ENCODE results near the gene ARF1.

Gene ARF1

DNA sequence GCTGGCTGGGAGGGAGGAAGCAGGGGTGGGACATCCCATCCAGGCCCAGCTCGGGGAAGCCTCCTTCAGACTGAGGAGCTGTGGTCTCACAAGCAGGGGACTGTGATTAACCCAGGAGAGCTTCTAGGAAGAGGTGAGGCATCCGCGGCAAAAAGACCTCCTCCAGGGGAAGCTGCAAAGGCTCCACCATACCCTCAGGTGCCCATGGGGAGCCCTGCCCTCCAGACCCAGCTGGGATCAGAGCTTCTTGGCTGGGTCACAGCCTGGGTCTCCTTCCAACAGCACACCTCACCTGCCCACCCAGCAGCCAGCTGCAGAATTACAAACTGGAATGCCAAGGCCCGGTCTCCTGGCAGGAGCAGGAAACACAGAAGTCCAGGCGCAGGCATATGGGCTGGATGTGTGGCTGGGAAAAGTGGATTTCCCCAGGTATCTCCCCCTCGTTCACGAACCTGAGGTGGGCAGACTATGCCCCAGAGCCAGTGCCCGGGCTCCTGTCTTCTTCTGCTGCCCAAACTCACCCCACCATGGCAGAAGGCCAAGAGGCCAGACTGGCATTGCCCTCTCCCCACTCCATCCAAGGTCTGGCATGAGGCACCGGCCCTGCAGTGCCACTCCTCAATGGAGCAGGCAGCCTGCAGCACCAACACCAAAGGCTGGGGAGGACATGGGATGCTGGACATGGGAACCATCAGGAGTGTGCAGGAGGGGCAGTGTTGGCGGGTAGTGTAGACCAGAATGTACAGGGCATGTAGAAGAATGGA is 15.4 kb upstream of the ARF1 start:
- TF ChIP-seq, protein P1, sequence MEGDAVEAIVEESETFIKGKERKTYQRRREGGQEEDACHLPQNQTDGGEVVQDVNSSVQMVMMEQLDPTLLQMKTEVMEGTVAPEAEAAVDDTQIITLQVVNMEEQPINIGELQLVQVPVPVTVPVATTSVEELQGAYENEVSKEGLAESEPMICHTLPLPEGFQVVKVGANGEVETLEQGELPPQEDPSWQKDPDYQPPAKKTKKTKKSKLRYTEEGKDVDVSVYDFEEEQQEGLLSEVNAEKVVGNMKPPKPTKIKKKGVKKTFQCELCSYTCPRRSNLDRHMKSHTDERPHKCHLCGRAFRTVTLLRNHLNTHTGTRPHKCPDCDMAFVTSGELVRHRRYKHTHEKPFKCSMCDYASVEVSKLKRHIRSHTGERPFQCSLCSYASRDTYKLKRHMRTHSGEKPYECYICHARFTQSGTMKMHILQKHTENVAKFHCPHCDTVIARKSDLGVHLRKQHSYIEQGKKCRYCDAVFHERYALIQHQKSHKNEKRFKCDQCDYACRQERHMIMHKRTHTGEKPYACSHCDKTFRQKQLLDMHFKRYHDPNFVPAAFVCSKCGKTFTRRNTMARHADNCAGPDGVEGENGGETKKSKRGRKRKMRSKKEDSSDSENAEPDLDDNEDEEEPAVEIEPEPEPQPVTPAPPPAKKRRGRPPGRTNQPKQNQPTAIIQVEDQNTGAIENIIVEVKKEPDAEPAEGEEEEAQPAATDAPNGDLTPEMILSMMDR (IDR thresholded peaks at IDR 0.05; ENCODE audit: control insufficient read depth, insufficient read depth, low read depth, low read length, missing control alignments) = no peak
- H3K4me3 ChIP-seq (ENCODE audit: control insufficient read depth, low read depth, low read length) = no peak overlapping the region
- DNase-seq (ENCODE audit: low read depth) = no peak

DNA sequence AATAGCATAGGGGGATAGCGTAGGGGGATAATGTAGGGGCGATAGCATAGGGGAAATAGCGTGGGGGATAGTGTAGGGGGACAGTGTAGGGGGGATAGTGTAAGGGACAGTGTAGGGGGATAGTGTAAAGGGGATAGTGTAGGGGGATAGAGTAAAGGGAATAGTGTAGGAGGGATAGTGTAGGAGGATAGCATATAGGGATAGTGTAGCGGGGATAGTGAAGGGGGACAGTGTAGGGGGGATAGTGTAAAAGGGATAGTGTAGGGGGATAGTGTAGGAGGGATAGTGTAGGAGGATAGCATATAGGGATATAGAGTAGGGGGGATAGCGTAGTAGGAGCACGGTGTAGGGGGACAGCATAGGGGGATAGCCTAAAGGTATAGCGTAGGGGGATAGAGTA is 14.1 kb upstream of the ARF1 start:
- DNase-seq (ENCODE audit: low read depth) = no peak
- TF ChIP-seq, protein P1 (IDR thresholded peaks at IDR 0.05; ENCODE audit: control insufficient read depth, insufficient read depth, low read depth, low read length, missing control alignments) = no peak
- H3K4me3 ChIP-seq (ENCODE audit: control insufficient read depth, low read depth, low read length) = no peak overlapping the region

DNA sequence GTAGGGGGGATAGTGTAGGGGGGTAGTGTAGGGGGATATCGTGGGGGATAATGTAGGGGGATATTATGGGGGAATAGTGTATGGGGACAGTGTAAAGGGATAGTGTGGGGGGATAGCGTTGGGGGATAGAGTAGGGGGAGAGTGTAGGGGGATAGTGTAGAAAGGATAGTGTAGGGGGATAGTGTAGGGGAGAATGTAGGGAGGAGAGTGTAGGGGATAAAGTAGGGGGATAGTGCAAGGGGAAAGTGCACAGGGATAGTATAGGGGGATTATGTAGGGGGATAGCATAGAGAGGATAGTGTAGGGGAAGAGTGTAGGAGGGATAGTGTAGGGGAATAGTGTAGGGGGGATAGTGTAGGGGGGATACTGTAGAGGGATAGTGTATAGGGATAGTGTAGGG is 12.3 kb upstream of the ARF1 start:
- H3K4me3 ChIP-seq (ENCODE audit: control insufficient read depth, low read depth, low read length) = no peak overlapping the region
- TF ChIP-seq, protein P1 (IDR thresholded peaks at IDR 0.05; ENCODE audit: control insufficient read depth, insufficient read depth, low read depth, low read length, missing control alignments) = no peak
- no peak for DNase-seq (ENCODE audit: low read depth)

DNA sequence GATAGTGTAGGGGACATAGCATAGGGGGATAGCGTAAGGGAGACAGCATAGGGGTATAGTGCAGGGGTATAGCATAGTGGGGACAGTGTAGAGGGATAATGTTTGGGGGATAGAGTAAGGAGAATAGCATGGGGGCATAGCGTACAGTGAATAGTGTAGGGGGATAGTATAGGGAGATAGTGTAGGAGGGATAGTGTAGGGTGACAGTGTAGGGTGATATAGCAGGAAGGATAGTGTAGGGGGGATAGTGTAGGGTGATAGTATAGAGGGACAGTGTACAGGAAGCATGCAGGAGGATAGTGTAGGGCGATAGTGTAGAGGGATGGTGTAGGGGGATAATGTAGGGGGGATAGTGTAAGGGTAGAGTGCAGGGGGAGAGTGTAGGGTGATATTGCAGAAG is 11.7 kb upstream of the ARF1 start:
- TF ChIP-seq, protein P1 (IDR thresholded peaks at IDR 0.05; ENCODE audit: control insufficient read depth, insufficient read depth, low read depth, low read length, missing control alignments) = no peak
- no peak overlapping the region for H3K4me3 ChIP-seq (ENCODE audit: control insufficient read depth, low read depth, low read length)
- no peak for DNase-seq (ENCODE audit: low read depth)

DNA sequence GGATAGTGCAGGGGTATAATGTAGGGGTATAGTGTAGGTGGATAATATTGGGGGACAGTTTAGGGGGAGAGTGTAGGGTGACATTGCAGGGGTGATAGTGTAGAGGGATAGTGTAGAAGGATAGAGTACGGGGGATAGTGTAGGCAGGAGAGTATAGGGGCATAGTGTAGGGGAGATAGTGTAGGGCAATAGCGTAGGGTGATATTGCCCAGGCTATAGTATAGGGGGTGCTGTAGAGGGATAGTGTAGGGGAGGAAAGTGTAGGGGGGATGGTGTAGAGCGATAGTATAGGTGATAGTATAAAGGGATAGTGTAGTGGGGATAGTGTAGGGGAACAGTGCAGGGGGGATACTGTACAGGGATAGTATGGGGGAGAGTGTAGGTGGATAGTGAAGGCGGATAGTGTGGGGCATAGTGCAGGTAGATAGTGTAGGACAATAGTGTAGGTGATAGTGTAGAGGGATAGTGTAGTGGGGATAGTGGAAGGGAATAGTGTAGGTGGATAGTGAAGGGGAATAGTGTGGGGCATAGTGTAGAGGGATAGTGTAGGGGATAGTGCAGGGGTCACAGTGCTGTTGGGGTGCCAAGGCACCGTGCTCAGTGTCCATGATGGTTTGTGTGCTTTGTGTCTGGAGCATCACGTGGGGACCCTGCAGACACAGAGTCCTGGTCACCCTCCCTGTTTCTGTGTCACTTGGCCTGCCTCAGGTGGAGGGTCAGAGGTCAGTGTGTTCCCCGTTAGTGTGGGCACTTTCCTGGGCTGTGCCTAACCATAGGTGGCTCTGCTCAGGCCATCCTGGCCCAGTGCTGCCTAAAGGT is 10.5 kb upstream of the ARF1 start:
- no peak for DNase-seq (ENCODE audit: low read depth)
- H3K4me3 ChIP-seq (ENCODE audit: control insufficient read depth, low read depth, low read length) = no peak overlapping the region
- TF ChIP-seq, protein P1 (IDR thresholded peaks at IDR 0.05; ENCODE audit: control insufficient read depth, insufficient read depth, low read depth, low read length, missing control alignments) = no peak

DNA sequence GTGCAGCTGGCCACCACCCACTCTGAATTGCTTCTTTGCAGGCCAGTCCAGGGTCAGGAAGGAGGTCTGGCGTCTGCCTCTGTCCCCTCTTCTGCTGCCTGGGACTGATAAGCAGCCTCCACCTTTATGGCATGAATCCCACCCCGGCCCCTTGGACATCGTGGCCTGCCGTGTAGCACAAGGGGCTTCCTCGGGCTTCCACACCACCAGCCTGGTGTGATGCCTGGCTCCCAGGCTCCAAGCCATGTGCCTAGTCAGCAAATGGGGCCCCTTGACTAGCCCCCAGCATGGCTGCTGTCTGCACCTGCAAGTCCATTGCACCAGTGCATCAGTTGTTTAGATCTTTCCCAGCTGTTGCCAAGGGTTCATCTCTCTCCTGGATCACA is 9.9 kb upstream of the ARF1 start:
- no peak for DNase-seq (ENCODE audit: low read depth)
- H3K4me3 ChIP-seq (ENCODE audit: control insufficient read depth, low read depth, low read length) = no peak overlapping the region
- TF ChIP-seq, protein P1 (IDR thresholded peaks at IDR 0.05; ENCODE audit: control insufficient read depth, insufficient read depth, low read depth, low read length, missing control alignments) = no peak
